ENCODE results near the gene IMMP2L.

GRCh38 chr7:111312966-111313365, 249.3 kb downstream of the IMMP2L start:
- TF ChIP-seq CTCF (IDR thresholded peaks at IDR 0.05) (no peak), POLR2A (IDR thresholded peaks at IDR 0.05) (no peak), POLR2AphosphoS5 (IDR thresholded peaks at IDR 0.05) (no peak)
